ENCODE data around the gene LOXL3. TPM values are rescaled to one million over a fixed set of nuclear protein-coding genes. Genes with fewer than 3 reads are reported as not detected.

LOXL3 gene
- total RNA-seq, 4 donors from 2014 or later: 0.98 to 5.6 (median 2.2) TPM

DNA sequence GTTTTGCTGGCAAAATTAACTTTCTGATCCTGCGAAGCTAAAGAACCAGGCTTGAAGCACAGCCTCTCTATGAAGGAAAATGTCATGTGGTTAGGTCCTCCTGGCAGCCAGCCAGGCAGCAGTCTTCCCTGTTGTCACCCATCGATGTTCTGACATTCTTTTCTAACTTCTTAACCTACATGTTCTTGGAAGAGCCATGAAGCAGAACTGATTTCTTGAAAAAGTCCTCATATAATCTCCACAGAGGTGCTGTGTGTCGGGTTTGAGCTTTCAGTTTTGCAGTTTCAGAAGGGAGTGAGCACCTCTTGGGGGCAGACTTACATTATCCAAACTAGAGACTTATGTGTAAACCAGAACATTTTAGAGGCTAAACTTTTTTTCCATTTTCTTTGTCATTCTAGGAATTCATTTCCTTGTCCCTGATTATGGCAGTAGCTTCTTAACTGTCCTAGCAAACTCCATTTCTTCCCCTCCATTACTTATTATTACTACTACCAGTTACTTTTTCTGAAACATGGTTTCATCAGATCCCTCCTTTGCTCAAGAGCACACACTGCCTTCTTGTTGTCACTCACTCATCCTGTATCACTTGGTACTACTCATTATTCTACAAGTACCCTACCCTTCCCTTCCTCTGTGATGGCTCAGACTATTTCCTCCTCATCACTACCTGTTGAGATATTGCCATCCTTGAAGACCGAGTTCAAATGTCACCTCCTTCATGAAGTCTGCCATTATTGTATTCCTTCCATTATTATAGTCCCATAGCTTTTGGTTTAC lies 31.9 kb upstream of the LOXL3 start:
- Histone ChIP-seq H3K27me3 (no peaks in the 10 kb centered on the region), H3K9me3 (no peaks in the 10 kb centered on the region), H3K27ac (no peak overlapping the region), H3K36me3 (no peaks in the 10 kb centered on the region), H3K4me3 (replicated peaks in 1 of 3) (no peak overlapping the region), H3K4me1 (peaks cover 0 to 4% of the 10 kb centered on the region in 2 donors)
- no peak for TF ChIP-seq POLR2A (IDR thresholded peaks at IDR 0.05)
- intact Hi-C loops (cut with DNase I): loop anchor here (10.0 kb wide), 1 partner anchor 61 kb away; the partner anchor contains the start of genes AUP1, DQX1 and HTRA2
- DNase-seq: peak; percentile 40 to 54
- 32 to 45% methylated on average over 4 of the region's 4 CpGs for WGBS, 2 donors

DNA sequence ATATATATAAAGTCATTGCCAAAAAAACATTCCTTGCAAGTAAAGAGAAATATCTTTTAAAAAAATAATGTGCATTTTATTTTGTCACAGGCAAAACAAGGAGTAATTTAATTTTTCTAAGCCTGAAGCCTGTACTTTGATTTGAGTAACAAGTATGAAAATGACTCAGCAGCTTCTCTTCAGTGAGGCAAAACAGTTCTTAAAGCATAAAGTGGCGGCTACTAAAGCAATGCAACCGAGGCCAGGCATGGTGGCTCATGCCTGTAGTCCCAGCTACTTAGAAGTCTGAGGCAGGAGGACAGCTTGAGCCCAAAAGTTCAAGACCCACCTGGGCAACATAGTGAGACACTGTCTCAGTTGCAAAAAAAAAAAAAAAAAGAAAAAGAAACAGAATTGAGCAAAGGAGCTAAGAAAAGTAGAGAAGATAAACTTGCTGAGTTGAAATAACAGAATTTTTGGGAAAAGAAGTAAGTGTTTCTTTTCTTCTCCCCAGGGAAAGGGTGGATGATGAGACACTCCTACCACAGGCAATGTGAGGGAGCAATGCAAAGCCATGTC lies 30.4 kb upstream of the LOXL3 start:
- Histone ChIP-seq H3K27me3 (no peaks in the 10 kb centered on the region), H3K4me3 (replicated peaks in 1 of 3) (no peak overlapping the region), H3K27ac (no peak overlapping the region), H3K4me1 (peaks cover 0 to 4% of the 10 kb centered on the region in 2 donors), H3K9me3 (no peaks in the 10 kb centered on the region), H3K36me3 (no peaks in the 10 kb centered on the region)
- no peak for DNase-seq
- TF ChIP-seq, protein P1, sequence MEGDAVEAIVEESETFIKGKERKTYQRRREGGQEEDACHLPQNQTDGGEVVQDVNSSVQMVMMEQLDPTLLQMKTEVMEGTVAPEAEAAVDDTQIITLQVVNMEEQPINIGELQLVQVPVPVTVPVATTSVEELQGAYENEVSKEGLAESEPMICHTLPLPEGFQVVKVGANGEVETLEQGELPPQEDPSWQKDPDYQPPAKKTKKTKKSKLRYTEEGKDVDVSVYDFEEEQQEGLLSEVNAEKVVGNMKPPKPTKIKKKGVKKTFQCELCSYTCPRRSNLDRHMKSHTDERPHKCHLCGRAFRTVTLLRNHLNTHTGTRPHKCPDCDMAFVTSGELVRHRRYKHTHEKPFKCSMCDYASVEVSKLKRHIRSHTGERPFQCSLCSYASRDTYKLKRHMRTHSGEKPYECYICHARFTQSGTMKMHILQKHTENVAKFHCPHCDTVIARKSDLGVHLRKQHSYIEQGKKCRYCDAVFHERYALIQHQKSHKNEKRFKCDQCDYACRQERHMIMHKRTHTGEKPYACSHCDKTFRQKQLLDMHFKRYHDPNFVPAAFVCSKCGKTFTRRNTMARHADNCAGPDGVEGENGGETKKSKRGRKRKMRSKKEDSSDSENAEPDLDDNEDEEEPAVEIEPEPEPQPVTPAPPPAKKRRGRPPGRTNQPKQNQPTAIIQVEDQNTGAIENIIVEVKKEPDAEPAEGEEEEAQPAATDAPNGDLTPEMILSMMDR (IDR thresholded peaks at IDR 0.05): no peak
- no peak for TF ChIP-seq POLR2A (IDR thresholded peaks at IDR 0.05)
- intact Hi-C loops (cut with DNase I): loop anchor here (10.0 kb wide), 1 partner anchor 59 kb away; the partner anchor contains the start of genes AUP1, DQX1 and HTRA2
- WGBS, 2 donors: 69 to 88% methylated on average over 2 of the region's 2 CpGs

DNA sequence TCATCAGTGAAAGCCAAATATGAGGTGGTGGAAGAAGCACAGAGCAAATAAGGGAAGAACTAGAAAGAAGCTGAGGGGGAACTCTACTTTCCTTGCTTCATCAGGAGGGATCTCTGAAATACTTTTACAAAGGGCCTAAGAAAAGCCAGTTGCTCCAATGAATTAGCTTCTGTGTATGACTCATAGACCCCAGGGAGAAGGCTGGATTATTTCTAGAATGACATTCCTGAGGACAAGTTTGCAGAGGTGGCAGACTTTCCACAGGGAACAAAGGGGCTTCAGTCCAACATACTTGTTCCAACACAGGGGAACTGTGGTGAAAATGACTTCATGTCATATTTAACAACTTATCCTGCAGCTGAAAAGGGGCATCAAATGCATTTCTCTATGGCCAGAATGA lies 29.8 kb upstream of the LOXL3 start:
- TF ChIP-seq, protein P1 (IDR thresholded peaks at IDR 0.05): no peak
- no peak for TF ChIP-seq POLR2A (IDR thresholded peaks at IDR 0.05)
- Histone ChIP-seq H3K9me3 (no peaks in the 10 kb centered on the region), H3K36me3 (no peaks in the 10 kb centered on the region), H3K4me1 (peaks cover 0 to 4% of the 10 kb centered on the region in 2 donors), H3K27me3 (no peaks in the 10 kb centered on the region), H3K4me3 (replicated peaks in 1 of 3) (no peak overlapping the region), H3K27ac (no peak overlapping the region)
- intact Hi-C loops (cut with DNase I): loop anchor here (10.0 kb wide), 1 partner anchor 59 kb away; the partner anchor contains the start of genes AUP1, DQX1 and HTRA2
- no peak for DNase-seq

DNA sequence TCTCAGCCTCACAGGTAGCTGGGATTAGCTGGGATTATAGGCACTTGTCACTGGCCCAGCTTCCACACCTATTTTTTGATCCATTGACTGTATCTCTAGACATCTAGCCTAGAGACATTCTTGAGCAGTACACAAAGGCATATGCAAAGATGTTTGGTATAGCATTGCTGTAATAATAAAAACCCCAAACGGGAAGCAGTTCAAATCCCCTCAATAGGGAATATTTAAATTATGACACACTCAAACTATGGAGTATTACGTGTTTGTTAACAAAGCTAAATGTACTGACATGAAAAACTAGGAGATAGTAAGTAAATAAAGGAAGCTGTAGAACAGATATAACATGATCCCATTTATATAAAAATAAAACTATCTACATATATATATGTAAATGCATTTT lies 28.4 kb upstream of the LOXL3 start:
- TF ChIP-seq, protein P1 (IDR thresholded peaks at IDR 0.05): no peak
- no peak for TF ChIP-seq POLR2A (IDR thresholded peaks at IDR 0.05)
- DNase-seq: no peak
- Histone ChIP-seq H3K27me3 (no peaks in the 10 kb centered on the region), H3K36me3 (no peaks in the 10 kb centered on the region), H3K4me1 (peaks cover 0 to 4% of the 10 kb centered on the region in 2 donors), H3K4me3 (replicated peaks in 1 of 3) (no peak overlapping the region), H3K9me3 (no peaks in the 10 kb centered on the region), H3K27ac (no peak overlapping the region)
- intact Hi-C loops (cut with DNase I): loop anchor here (10.0 kb wide), 1 partner anchor 57 kb away; the partner anchor contains the start of genes AUP1, DQX1 and HTRA2
- 82% methylated on average over 2 of the region's 2 CpGs for WGBS, 2 donors

DNA sequence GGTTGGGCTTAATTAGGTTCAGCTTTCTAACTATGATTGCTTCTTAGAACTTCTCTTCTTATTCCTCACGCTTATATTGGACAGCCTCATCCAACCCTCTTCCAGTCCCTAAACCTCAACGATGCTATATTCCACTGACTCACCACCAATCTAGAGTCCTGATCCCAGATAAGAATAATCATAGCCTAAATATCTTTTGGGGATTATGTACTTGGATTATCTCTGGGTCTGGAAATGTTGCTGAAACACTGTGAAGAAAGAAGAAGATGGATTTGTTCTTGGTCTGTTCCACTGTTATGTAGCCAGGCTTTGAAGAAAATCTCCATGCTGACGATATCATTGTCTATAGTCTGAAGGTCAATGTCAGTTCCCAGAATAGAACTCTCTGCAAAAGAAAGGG lies 27.7 kb upstream of the LOXL3 start:
- Histone ChIP-seq H3K9me3 (no peaks in the 10 kb centered on the region), H3K4me1 (peaks cover 0 to 4% of the 10 kb centered on the region in 2 donors), H3K27me3 (no peaks in the 10 kb centered on the region), H3K4me3 (replicated peaks in 1 of 3) (no peak overlapping the region), H3K27ac (no peak overlapping the region), H3K36me3 (no peaks in the 10 kb centered on the region)
- no peak for DNase-seq
- intact Hi-C loops (cut with DNase I): loop anchor here (10.0 kb wide), 1 partner anchor 57 kb away; the partner anchor contains the start of genes AUP1, DQX1 and HTRA2
- no peak for TF ChIP-seq POLR2A (IDR thresholded peaks at IDR 0.05)
- TF ChIP-seq, protein P1 (IDR thresholded peaks at IDR 0.05): no peak
- 86 to 89% methylated on average over 3 of the region's 3 CpGs for WGBS, 2 donors

Data from thyroid gland (tissue), 4 donors.